WI38 (cell line): ENCODE measurements around the gene NDFIP1.

Experiments
- H3K4me3 ChIP-seq: 2 replicates; pipeline ENCODE4 v1.5.1; 2011; ENCODE audit warnings: low read depth, mild to moderate bottlenecking, control low read depth, low read length
- CTCF ChIP-seq: IDR thresholded peaks from 2 replicates; pipeline ENCODE4 v1.5.1; 2012; ENCODE audit warnings: low read depth, mild to moderate bottlenecking, control low read depth, low read length

Gene NDFIP1

DNA sequence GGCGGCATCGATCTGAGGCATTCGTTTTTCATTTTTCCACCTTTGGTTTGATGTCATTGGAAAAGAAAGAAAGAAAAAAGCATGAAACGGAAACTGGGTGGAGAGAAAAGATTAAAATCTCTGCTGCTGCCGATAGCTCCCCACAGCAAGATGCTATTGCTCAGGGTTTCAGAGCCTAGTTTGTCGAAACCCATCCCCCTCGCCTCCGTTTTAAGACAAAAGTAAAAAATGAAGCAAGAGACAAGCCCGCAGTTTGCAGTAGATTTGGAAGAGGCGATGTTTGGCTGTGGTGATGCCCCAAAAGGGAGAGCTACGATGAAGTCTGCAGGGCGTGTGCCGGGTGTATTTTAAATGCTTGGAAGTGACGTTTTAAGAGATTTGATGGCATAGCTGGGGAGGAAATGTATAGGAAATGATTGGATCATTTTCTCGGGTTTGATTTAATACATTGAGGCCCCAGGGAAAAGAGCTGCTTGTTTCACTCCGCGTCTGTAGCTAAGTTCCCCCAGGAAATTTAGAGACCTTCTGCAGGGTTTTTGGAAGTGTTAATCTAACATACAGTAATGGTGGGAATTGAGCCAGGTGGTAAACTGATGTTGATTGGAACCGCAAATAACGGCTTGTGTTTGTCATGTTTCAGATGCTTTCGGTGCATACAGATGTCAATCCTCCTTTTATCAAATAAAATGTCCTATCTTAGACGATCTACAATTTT lies 909 bp downstream of the NDFIP1 start:
- peak overlapping the region; percentile 88 for H3K4me3 ChIP-seq
- TF ChIP-seq CTCF: no peak

- peak overlapping the region; percentile 88 for H3K4me3 ChIP-seq
Observed at GRCh38 chr5:142110046-142110531, 1.5 kb downstream of the NDFIP1 start.

GRCh38 chr5:142110988-142111687 lies 2.6 kb downstream of the NDFIP1 start:
- no peak overlapping the region; the same call in 1 of the 2 replicates for H3K4me3 ChIP-seq
- no peak for TF ChIP-seq CTCF

More at GRCh38 chr5:142110046-142110531, 1.5 kb downstream of the NDFIP1 start:
- TF ChIP-seq CTCF: no peak

DNA sequence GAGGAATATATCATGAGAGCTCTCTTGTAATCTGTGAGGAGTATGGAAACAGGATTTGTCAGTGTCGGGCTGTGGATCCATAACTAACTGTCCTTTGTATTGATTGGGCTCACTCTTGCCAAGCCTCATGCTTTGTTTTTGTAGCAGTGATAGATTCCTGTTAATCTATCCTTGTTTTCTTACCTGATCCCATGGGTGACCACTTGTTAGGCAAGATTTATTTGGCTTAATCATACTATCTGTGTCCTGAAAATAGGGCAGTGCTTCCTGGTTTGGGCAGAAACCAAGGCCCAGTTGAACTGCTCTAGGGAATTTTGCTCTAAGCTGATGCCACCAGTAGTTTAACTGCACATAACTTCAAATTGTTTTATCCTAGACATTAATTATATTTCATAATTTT lies 6.1 kb downstream of the NDFIP1 start:
- TF ChIP-seq CTCF: no peak
- H3K4me3 ChIP-seq: no peak overlapping the region

- no peak for TF ChIP-seq CTCF
- H3K4me3 ChIP-seq: no peak overlapping the region
Observed at GRCh38 chr5:142115937-142116614, 7.5 kb downstream of the NDFIP1 start.

GRCh38 chr5:142117579-142118151 lies 9.1 kb downstream of the NDFIP1 start:
- H3K4me3 ChIP-seq: no peak overlapping the region
- no peak for TF ChIP-seq CTCF
